Glomerular endothelial cell (primary cell): ENCODE results near the gene INAFM2. TPM values are rescaled to one million over a fixed set of nuclear protein-coding genes. Genes with fewer than 3 reads are reported as not detected.

Experiments
- DNase-seq: peaks from one replicate; pipeline ENCODE4 v3.0.0-alpha.2; 2011; ENCODE audit warnings: low read depth, low spot score; ENCODE audit errors: extremely low read depth
- total RNA-seq: library from RNA; depleted of rRNA; stranded (reverse); fragments of >200 nt; gene quantifications from 2 replicates; pipeline ENCODE4 v1.2.3, GENCODE V29; 2015

INAFM2 gene
- total RNA-seq, 1 donor from 2014 or later: 20.7 TPM

GRCh38 chr15:40305281-40305680 lies 18.2 kb upstream of the INAFM2 start:
- DNase-seq: no peak

- no peak for DNase-seq
Observed at GRCh38 chr15:40306371-40306770, 17.1 kb upstream of the INAFM2 start.

GRCh38 chr15:40306908-40307307 lies 16.6 kb upstream of the INAFM2 start:
- no peak for DNase-seq

GRCh38 chr15:40307421-40308211 lies 15.9 kb upstream of the INAFM2 start, which contains the start of gene PLCB2:
TSS of gene PLCB2 (minus strand) at chr15:40307935. CDS start at chr15:40307672, 263 bp downstream.
- DNase-seq: no peak

- no peak for DNase-seq
Observed at GRCh38 chr15:40309344-40309862, 14.1 kb upstream of the INAFM2 start.

- no peak for DNase-seq
Observed at GRCh38 chr15:40310001-40310959, 13.2 kb upstream of the INAFM2 start.

GRCh38 chr15:40310993-40311392 lies 12.5 kb upstream of the INAFM2 start:
- DNase-seq: no peak

- no peak for DNase-seq
Observed at GRCh38 chr15:40312370-40313158, 10.9 kb upstream of the INAFM2 start.

GRCh38 chr15:40313531-40314398 lies 9.7 kb upstream of the INAFM2 start:
- DNase-seq: no peak

GRCh38 chr15:40314723-40315276 lies 8.7 kb upstream of the INAFM2 start:
- DNase-seq: no peak

GRCh38 chr15:40316931-40317330 lies 6.6 kb upstream of the INAFM2 start:
- DNase-seq: no peak

GRCh38 chr15:40317580-40317979 lies 5.9 kb upstream of the INAFM2 start:
- DNase-seq: no peak

- DNase-seq: no peak
Observed at GRCh38 chr15:40320409-40320808, 3.1 kb upstream of the INAFM2 start.

GRCh38 chr15:40320931-40321371 lies 2.5 kb upstream of the INAFM2 start:
- no peak for DNase-seq

- no peak for DNase-seq
Observed at GRCh38 chr15:40322531-40323238, 807 bp upstream of the INAFM2 start.

GRCh38 chr15:40323953-40324937 lies 753 bp downstream of the INAFM2 start:
- DNase-seq: no peak

- DNase-seq: no peak
Observed at GRCh38 chr15:40325188-40325587, 1.7 kb downstream of the INAFM2 start.
